T-cell (primary cell): ENCODE data around the gene GLCCI1. TPM values are rescaled to one million over a fixed set of nuclear protein-coding genes. Genes with fewer than 3 reads are reported as not detected.
A peak's percentile ranks its signal among the peaks of the same experiment; 100 is the strongest.

Experiments
- ATAC-seq, 4 experiments: fragments of 200-7000 bp in 3 of 4; fragments of 150-1000 bp in 1 of 4; cut with Tn5 transposase; replicated peaks in 1 of 4; 1 replicate in 3 of 4; 2 replicates in 1 of 4; pipeline ENCODE4 v1.10.0; 2021; ENCODE audit warnings: moderate library complexity in 3 of 4, mild to moderate bottlenecking in 2 of 4, moderate number of reproducible peaks in 1 of 4
- CTCF ChIA-PET, 2 donors: fragments of 300-600 bp; sonication (Branson Sonifier 250); formaldehyde crosslinking; loops; one replicate each; lab custom pipeline; 2022; ENCODE audit warnings: antibody characterized with exemption in 2 of 2; lab: Charles Lee
- POLR2A ChIA-PET, 2 donors: fragments of 300-600 bp; sonication (Branson Sonifier 250); formaldehyde crosslinking; loops; one replicate each; lab custom pipeline; 2022; ENCODE audit warnings: antibody characterized with exemption in 2 of 2; lab: Charles Lee
- DNase-seq, 35 experiments: peaks; one replicate each; pipeline versions ENCODE4 v3.0.0 to v3.0.0-alpha.2; 2013 to 2023
- H3K27ac ChIP-seq: one replicate; pipeline ENCODE4 v1.5.1; 2013; ENCODE audit warnings: low read length
- H3K27me3 ChIP-seq, 2 experiments: replicated peaks in 1 of 2; 1 replicate in 1 of 2; 2 replicates in 1 of 2; pipeline versions ENCODE4 v1.6.1 to v1.7.0; 2013; ENCODE audit warnings: low read length in 1 of 2, mixed read lengths in 1 of 2; ENCODE audit not compliant: control insufficient read depth in 2 of 2, insufficient read depth in 2 of 2; ENCODE audit errors: extremely low read depth in 1 of 2
- H3K36me3 ChIP-seq, 2 donors: 1 replicate in 1 of 2; 2 replicates in 1 of 2; pipeline versions ENCODE4 v1.6.1 to v1.7.0; 2013; ENCODE audit warnings: low read length in 1 of 2; ENCODE audit not compliant: control insufficient read depth in 2 of 2, insufficient read depth in 1 of 2; ENCODE audit errors: extremely low read depth in 1 of 2
- H3K4me1 ChIP-seq, 2 experiments: 1 replicate in 1 of 2; 2 replicates in 1 of 2; pipeline versions ENCODE4 v1.6.1 to v1.7.0; 2013; ENCODE audit warnings: low read length in 2 of 2, mixed read lengths in 1 of 2; ENCODE audit not compliant: insufficient read depth in 2 of 2, control insufficient read depth in 1 of 2; ENCODE audit errors: extremely low read depth in 1 of 2
- H3K4me3 ChIP-seq, 2 donors: 1 replicate in 1 of 2; 2 replicates in 1 of 2; pipeline versions ENCODE4 v1.5.1 to v1.7.0; 2013; ENCODE audit warnings: mild to moderate bottlenecking in 2 of 2, low read length in 1 of 2, moderate library complexity in 1 of 2; ENCODE audit not compliant: control insufficient read depth in 1 of 2; ENCODE audit errors: extremely low read depth in 1 of 2
- H3K9me3 ChIP-seq: 2 replicates; pipeline ENCODE4 v1.7.0; 2013
- H3K27ac Mint-ChIP-seq, 2 donors: one replicate each; pipeline ENCODE4 v1.8.0; 2020 to 2021; ENCODE audit warnings: mild to moderate bottlenecking in 2 of 2, mixed read lengths in 2 of 2
- H3K27me3 Mint-ChIP-seq, 2 donors: one replicate each; pipeline ENCODE4 v1.8.0; 2021 to 2022; ENCODE audit warnings: mixed read lengths in 2 of 2
- H3K36me3 Mint-ChIP-seq: one replicate; pipeline ENCODE4 v1.8.0; 2021; ENCODE audit warnings: mixed read lengths
- H3K4me1 Mint-ChIP-seq, 3 donors: one replicate each; pipeline ENCODE4 v1.8.0; 2020 to 2022; ENCODE audit warnings: mixed read lengths in 3 of 3, mild to moderate bottlenecking in 1 of 3
- H3K4me3 Mint-ChIP-seq, 3 donors: one replicate each; pipeline ENCODE4 v1.8.0; 2020 to 2022; ENCODE audit warnings: mild to moderate bottlenecking in 3 of 3, mixed read lengths in 3 of 3, moderate library complexity in 3 of 3
- H3K9me3 Mint-ChIP-seq, 3 donors: one replicate each; pipeline ENCODE4 v1.8.0; 2020 to 2022; ENCODE audit warnings: mixed read lengths in 3 of 3
- WGBS: methylation state at CpG from one replicate; pipeline ENCODE4 v1.1.5; 2013; ENCODE audit warnings: missing lambda C conversion rate; ENCODE audit not compliant: insufficient coverage; 5-methylcytosine and 5-hydroxymethylcytosine counted together
- total RNA-seq, 35 experiments: library from RNA in 6 of 35; stranded (reverse) in 6 of 35; fragments of 120-200 nt in 1 of 35; gene quantifications; one replicate each; pipeline versions ENCODE4 v1.2.1 to v1.2.4 and lab custom pipeline; 2013 to 2026

GLCCI1 gene
- total RNA-seq, 5 donors from 2014 or later (not counting 1 experiment from before 2014, with no cell fraction given): 30.6 to 51.5 (median 38.0) TPM

DNA sequence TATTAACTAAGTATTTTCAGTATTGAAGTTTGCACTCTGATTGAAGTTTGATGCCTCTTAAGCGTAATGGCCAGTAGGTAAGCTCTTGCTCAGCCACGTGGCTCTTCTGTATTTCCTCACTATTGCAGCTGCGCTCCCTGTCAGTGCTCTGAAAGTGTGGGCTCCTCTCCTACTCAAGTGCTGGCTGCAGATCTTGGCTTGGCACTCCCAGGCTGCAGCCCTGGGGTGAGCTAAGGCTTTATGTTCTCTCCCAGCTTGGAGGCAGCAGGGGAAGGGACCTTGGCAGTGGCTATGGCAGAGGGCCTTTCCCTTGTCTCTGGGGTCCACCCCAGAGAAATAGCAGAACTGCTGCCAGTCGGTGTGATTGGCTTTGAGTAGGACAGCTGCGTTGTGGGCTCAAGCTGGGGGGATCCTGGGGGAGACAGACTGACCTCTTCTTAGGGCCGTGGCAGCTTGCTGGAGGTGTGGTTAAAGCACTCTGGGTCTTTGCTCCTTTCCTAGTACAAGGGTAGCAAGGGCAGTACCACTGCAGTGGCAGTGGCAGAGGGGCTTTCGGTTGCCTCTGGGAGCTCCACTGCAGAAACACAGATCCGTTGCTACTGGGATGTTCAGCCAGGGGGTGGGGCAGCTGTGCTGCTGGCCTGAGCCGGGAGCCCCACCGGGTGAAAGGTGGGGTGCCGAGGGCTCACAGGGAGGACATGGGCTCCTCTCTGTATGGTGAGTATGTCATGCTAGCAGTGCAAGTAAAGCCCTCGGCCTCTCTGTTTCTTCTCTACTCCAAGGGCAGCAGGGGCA is 100.5 kb downstream of the GLCCI1 start:
- 92% methylated on average over 5 of the region's 12 CpGs for WGBS
- no peak overlapping the region for H3K4me3 Mint-ChIP-seq
- H3K27ac ChIP-seq: no peak overlapping the region
- ChIA-PET POLR2A (no interaction called here), CTCF (no interaction called here)
- H3K9me3 Mint-ChIP-seq: no peaks in the 10 kb centered on the region
- H3K27me3 Mint-ChIP-seq: no peaks in the 10 kb centered on the region
- peak overlapping the region in 1 of 2 donors; percentile 40 for H3K27ac Mint-ChIP-seq
- H3K27me3 ChIP-seq: no peaks in the 10 kb centered on the region
- H3K4me1 Mint-ChIP-seq: peaks cover 43 to 60% (median 51%) of the 10 kb centered on the region in 3 donors
- ATAC-seq (no peak), DNase-seq (no peak)
- H3K4me3 ChIP-seq: no peak overlapping the region
- peaks cover 0 to 7% of the 10 kb centered on the region in 2 experiments for H3K4me1 ChIP-seq
- no peaks in the 10 kb centered on the region for H3K9me3 ChIP-seq
- peaks cover 66% of the 10 kb centered on the region for H3K36me3 Mint-ChIP-seq
- peaks cover 11% of the 10 kb centered on the region in 2 donors for H3K36me3 ChIP-seq

DNA sequence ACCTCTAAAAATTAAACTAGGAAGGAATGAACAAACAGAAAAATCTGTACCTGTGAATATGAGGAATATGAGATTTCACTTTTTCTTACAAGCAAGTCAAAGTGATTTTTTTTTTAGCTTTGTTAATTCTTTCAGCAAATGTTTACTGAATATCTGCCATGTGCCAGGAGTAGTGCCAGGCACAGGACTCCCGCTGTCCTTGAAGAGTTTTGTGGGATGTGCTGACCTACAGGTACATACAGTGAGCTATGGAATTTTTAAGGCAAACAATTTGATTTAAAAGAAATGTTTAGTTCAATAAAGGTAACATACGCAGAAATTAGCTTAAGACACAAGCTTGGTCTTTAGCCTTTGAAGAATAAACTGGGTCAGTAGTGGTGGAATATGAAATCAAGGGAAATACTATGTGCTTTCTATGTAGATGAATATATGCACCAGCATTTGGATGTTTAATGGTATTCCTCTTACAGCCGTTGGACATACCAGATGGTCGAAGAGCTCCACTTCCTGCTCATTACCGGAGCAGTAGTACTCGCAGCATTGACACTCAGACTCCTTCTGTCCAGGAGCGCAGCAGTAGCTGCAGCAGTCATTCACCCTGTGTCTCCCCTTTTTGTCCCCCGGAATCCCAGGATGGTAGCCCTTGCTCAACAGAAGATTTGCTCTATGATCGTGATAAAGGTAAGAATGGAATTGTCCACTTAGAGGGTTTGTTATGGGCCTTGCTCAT is 102.0 kb downstream of the GLCCI1 start:
- Mint-ChIP-seq H3K9me3 (no peaks in the 10 kb centered on the region), H3K4me1 (peaks cover 41 to 53% (median 44%) of the 10 kb centered on the region in 3 donors), H3K4me3 (no peak overlapping the region), H3K27me3 (no peaks in the 10 kb centered on the region), H3K36me3 (peaks cover 64% of the 10 kb centered on the region), H3K27ac (no peak overlapping the region)
- POLR2A ChIA-PET: no interaction called here
- no peaks in the 10 kb centered on the region for H3K9me3 ChIP-seq
- no peak for DNase-seq
- no peak overlapping the region for H3K4me3 ChIP-seq
- H3K36me3 ChIP-seq: peaks cover 11 to 16% of the 10 kb centered on the region in 2 donors
- WGBS: 100% methylated on average over 6 of the region's 9 CpGs
- no peak for ATAC-seq
- no peak overlapping the region for H3K27ac ChIP-seq
- H3K27me3 ChIP-seq: no peaks in the 10 kb centered on the region
- H3K4me1 ChIP-seq: peaks cover 0 to 7% of the 10 kb centered on the region in 2 experiments
- CTCF ChIA-PET: interaction anchor here in 1 of 2 donors (1.0 kb wide), 1 partner anchor 14 kb away, joined by 3 read pairs; no protein-coding TSS in a partner anchor

DNA sequence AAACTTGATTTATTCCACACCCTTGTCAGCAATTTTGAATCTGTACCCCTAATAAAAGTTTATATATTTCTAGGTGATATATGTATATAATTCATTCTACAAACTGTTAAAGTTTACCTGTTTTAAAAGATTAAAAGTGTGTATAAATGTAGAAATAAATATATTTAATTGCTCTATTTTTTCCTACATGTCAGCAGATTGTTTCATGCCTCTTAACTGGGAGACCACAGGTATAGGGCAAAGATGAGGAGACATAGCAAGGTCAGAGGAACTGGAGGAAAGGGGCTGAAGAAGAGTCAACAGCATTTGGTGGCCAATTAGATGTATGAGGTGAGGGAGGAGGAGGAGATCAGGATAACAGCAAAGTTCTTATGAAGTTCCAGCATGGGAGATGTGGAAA is 109.8 kb downstream of the GLCCI1 start:
- no peak overlapping the region for H3K4me3 Mint-ChIP-seq
- no peaks in the 10 kb centered on the region for H3K27me3 Mint-ChIP-seq
- peaks cover 2 to 9% (median 9%) of the 10 kb centered on the region in 3 donors for H3K4me1 Mint-ChIP-seq
- Histone ChIP-seq H3K27me3 (no peaks in the 10 kb centered on the region), H3K4me1 (no peaks in the 10 kb centered on the region), H3K27ac (no peak overlapping the region), H3K4me3 (no peak overlapping the region), H3K9me3 (no peaks in the 10 kb centered on the region), H3K36me3 (peaks cover 0 to 11% of the 10 kb centered on the region in 2 donors)
- DNase-seq (no peak), ATAC-seq (no peak)
- H3K36me3 Mint-ChIP-seq: peaks cover 31% of the 10 kb centered on the region
- no peaks in the 10 kb centered on the region for H3K9me3 Mint-ChIP-seq
- ChIA-PET POLR2A (no interaction called here), CTCF (no interaction called here)
- no peak overlapping the region for H3K27ac Mint-ChIP-seq

DNA sequence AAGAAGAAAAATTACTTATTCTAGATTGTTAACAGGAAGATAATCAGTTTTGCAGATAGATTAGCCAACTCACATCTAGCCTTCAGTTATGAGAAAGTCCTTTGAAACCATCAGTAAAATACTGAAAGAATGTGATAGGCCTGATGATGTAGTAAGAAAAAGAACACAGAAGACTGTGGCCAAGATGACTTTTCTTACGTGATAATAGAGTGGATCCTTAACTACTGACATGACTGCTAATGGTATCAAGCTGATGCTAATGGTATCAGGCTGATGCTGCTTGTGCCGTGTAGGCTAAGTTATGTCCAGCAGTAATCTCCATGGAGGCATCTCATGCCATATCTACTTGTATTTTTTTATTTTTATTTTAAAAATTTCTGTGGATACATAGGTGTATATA is 114.2 kb downstream of the GLCCI1 start:
- H3K4me1 ChIP-seq: no peaks in the 10 kb centered on the region
- H3K27me3 Mint-ChIP-seq: no peaks in the 10 kb centered on the region
- peaks cover 0 to 34% of the 10 kb centered on the region in 2 donors for H3K36me3 ChIP-seq
- ChIA-PET CTCF (no interaction called here), POLR2A (no interaction called here)
- no peaks in the 10 kb centered on the region for H3K9me3 Mint-ChIP-seq
- no CpG with 5 or more reads among the region's 2 CpGs for WGBS
- peaks cover 50% of the 10 kb centered on the region for H3K36me3 Mint-ChIP-seq
- H3K27ac Mint-ChIP-seq: no peak overlapping the region
- ATAC-seq: no peak
- no peak for DNase-seq
- H3K4me1 Mint-ChIP-seq: peaks cover 0 to 12% (median 6%) of the 10 kb centered on the region in 3 donors
- no peak overlapping the region for H3K4me3 ChIP-seq
- H3K27me3 ChIP-seq: no peaks in the 10 kb centered on the region
- H3K9me3 ChIP-seq: no peaks in the 10 kb centered on the region
- H3K27ac ChIP-seq: no peak overlapping the region
- H3K4me3 Mint-ChIP-seq: no peak overlapping the region

DNA sequence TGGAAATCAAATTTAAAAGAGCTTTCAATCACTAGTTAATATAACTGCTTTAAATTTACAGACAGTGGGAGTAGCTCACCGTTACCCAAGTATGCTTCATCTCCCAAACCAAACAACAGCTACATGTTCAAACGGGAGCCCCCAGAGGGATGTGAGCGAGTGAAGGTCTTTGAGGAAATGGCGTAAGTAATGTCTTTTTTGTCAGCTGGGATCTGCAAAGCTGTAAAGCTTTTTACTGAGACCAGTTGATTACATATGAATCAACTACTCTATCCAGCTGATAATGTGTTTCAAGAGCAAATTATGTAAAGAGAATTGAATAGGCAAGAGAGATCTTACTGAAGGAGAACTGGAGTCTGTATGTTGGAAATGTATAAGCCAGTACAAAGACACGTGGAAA is 116.2 kb downstream of the GLCCI1 start:
- DNase-seq: no peak
- Histone ChIP-seq H3K36me3 (peaks cover 0 to 32% of the 10 kb centered on the region in 2 donors), H3K9me3 (no peaks in the 10 kb centered on the region), H3K4me1 (no peaks in the 10 kb centered on the region), H3K4me3 (no peak overlapping the region), H3K27ac (no peak overlapping the region), H3K27me3 (no peaks in the 10 kb centered on the region)
- POLR2A ChIA-PET: interaction anchor here (0.6 to 1.2 kb wide), 2 partner anchors 9 to 10 kb away, joined by 3 read pairs; no protein-coding TSS in a partner anchor
- no CpG with 5 or more reads among the region's 5 CpGs for WGBS
- no peak for ATAC-seq
- Mint-ChIP-seq H3K27ac (no peak overlapping the region), H3K27me3 (no peaks in the 10 kb centered on the region), H3K9me3 (no peaks in the 10 kb centered on the region), H3K4me1 (peaks cover 0 to 12% (median 2%) of the 10 kb centered on the region in 3 donors), H3K4me3 (no peak overlapping the region), H3K36me3 (peaks cover 55% of the 10 kb centered on the region)
- CTCF ChIA-PET: interaction anchor here (1.0 to 1.3 kb wide), 2 partner anchors 14 to 41 kb away, joined by 3 to 5 read pairs; no protein-coding TSS in a partner anchor

DNA sequence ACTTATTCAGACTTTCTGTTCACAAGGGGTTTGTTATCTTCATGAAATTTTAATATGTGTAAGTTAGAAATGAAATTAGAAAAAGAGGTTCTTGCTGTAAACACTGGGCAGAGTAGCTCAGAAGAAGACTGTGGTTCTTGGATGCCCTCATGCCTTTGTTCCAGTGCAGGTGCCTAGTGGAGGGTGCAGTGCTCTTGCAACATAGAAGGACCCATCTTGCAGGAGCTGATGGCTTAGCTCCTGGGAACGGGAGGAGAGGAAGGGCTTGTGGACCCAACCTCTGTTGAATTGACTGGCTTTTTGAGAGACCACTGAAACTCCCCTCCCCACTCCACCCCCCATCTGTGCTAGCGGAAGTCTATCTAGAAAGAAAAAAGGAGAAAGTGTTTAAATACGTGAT is 116.8 kb downstream of the GLCCI1 start:
- H3K36me3 ChIP-seq: peaks cover 0 to 32% of the 10 kb centered on the region in 2 donors
- H3K27ac Mint-ChIP-seq: no peak overlapping the region
- ChIA-PET CTCF (interaction anchor here (0.6 to 1.3 kb wide), 3 partner anchors 14 to 990 kb away, joined by 3 to 5 read pairs (median 3); no protein-coding TSS in a partner anchor), POLR2A (interaction anchor here in 1 of 2 donors (1.2 kb wide), 1 partner anchor 11 kb away, joined by 3 read pairs; no protein-coding TSS in a partner anchor)
- H3K4me3 ChIP-seq: no peak overlapping the region
- H3K4me1 ChIP-seq: no peaks in the 10 kb centered on the region
- H3K27me3 ChIP-seq: no peaks in the 10 kb centered on the region
- ATAC-seq (no peak), DNase-seq (no peak)
- no peak overlapping the region for H3K4me3 Mint-ChIP-seq
- peaks cover 61% of the 10 kb centered on the region for H3K36me3 Mint-ChIP-seq
- H3K9me3 Mint-ChIP-seq: no peaks in the 10 kb centered on the region
- H3K4me1 Mint-ChIP-seq: peaks cover 0 to 17% (median 2%) of the 10 kb centered on the region in 3 donors
- H3K27ac ChIP-seq: no peak overlapping the region
- no CpG with 5 or more reads among the region's 3 CpGs for WGBS
- no peaks in the 10 kb centered on the region for H3K27me3 Mint-ChIP-seq
- H3K9me3 ChIP-seq: no peaks in the 10 kb centered on the region
